Fibroblast of lung (primary cell): ENCODE results near the gene CELF3. TPM values are rescaled to one million over a fixed set of nuclear protein-coding genes. Genes with fewer than 3 reads are reported as not detected.
"Not testable (repeated sequence)": the region's sequence is repeated elsewhere in the genome, so short reads cannot be mapped to it uniquely, and the experiment has no call there.

Experiments
- DNase-seq, 2 donors: peaks; one replicate each; pipeline versions ENCODE4 v3.0.0 to v3.0.0-alpha.2; 2010; ENCODE audit warnings: low read depth in 2 of 2
- H2AFZ ChIP-seq: 2 replicates; pipeline ENCODE4 v1.5.1; 2012; ENCODE audit warnings: low read length, control low read depth, inconsistent platforms
- H3K27ac ChIP-seq: 2 replicates; pipeline ENCODE4 v1.5.1; 2011; ENCODE audit warnings: low read length, control low read depth; ENCODE audit not compliant: insufficient read depth
- H3K27me3 ChIP-seq: 2 replicates; pipeline ENCODE4 v1.5.1; 2011; ENCODE audit warnings: mild to moderate bottlenecking, low read length; ENCODE audit not compliant: control insufficient read depth, insufficient read depth
- H3K36me3 ChIP-seq: 2 replicates; pipeline ENCODE4 v1.5.1; 2011; ENCODE audit warnings: low read length; ENCODE audit not compliant: control insufficient read depth, insufficient read depth
- H3K4me1 ChIP-seq: 2 replicates; pipeline ENCODE4 v1.5.1; 2011; ENCODE audit warnings: low read length; ENCODE audit not compliant: control insufficient read depth, insufficient read depth; ENCODE audit errors: extremely low read depth
- H3K4me2 ChIP-seq: 2 replicates; pipeline ENCODE4 v1.5.1; 2011; ENCODE audit warnings: low read length, control low read depth; ENCODE audit not compliant: insufficient read depth; ENCODE audit errors: extremely low read depth
- H3K4me3 ChIP-seq, 4 experiments: fragments of 200-600 bp in 1 of 4; sonication (generic) in 1 of 4; replicated peaks in 1 of 4; 2 replicates each; pipeline ENCODE4 v1.5.1; 2011 to 2016; ENCODE audit warnings: low read length in 4 of 4, low read depth in 3 of 4, mild to moderate bottlenecking in 3 of 4, control low read depth in 2 of 4, inconsistent platforms in 1 of 4, mixed read lengths in 1 of 4; ENCODE audit not compliant: insufficient read depth in 1 of 4; ENCODE audit errors: control extremely low read depth in 1 of 4
- H3K79me2 ChIP-seq: 2 replicates; pipeline ENCODE4 v1.5.1; 2012; ENCODE audit warnings: mild to moderate bottlenecking, low read length, inconsistent platforms; ENCODE audit not compliant: control insufficient read depth, insufficient read depth
- H3K9ac ChIP-seq: 2 replicates; pipeline ENCODE4 v1.5.1; 2011; ENCODE audit warnings: mild to moderate bottlenecking, low read length, control low read depth; ENCODE audit not compliant: insufficient read depth
- H3K9me3 ChIP-seq: 2 replicates; pipeline ENCODE4 v1.5.1; 2012; ENCODE audit warnings: low read depth, low read length; ENCODE audit not compliant: control insufficient read depth, insufficient read depth
- H4K20me1 ChIP-seq: 2 replicates; pipeline ENCODE4 v1.5.1; 2011; ENCODE audit warnings: low read length; ENCODE audit not compliant: control insufficient read depth, insufficient read depth; ENCODE audit errors: extremely low read depth
- EZH2 ChIP-seq: IDR thresholded peaks from 2 replicates; pipeline ENCODE4 v1.5.1; 2012; ENCODE audit warnings: low read length, control low read depth, mild to moderate bottlenecking; ENCODE audit errors: missing control alignments
- polyA plus RNA-seq, 2 donors: library from polyadenylated mRNA; depleted of rRNA in 1 of 2; stranded (reverse) in 1 of 2; unstranded in 1 of 2; fragments of >200 nt; gene quantifications; 2 replicates each; pipeline ENCODE4 v1.2.1, GENCODE V29; 2011 to 2012; ENCODE audit warnings: missing spikeins in 1 of 2
- total RNA-seq: library from RNA; depleted of rRNA; stranded (reverse); fragments of >200 nt; gene quantifications from 2 replicates; pipeline ENCODE4 v1.2.1, GENCODE V29; 2014
- TF ChIP-seq, protein P1 (sequence below), 2 donors: IDR thresholded peaks in 1 of 2; conservative IDR thresholded peaks in 1 of 2; 1 replicate in 1 of 2; 2 replicates in 1 of 2; pipeline ENCODE4 v1.5.1; 2011 to 2012; ENCODE audit warnings: low read length in 2 of 2, control low read depth in 1 of 2, inconsistent platforms in 1 of 2, low read depth in 1 of 2, mild to moderate bottlenecking in 1 of 2

Gene CELF3
- total and polyA plus RNA-seq, 2 donors (not counting 1 experiment from before 2014, with no cell fraction given), result not detected

DNA sequence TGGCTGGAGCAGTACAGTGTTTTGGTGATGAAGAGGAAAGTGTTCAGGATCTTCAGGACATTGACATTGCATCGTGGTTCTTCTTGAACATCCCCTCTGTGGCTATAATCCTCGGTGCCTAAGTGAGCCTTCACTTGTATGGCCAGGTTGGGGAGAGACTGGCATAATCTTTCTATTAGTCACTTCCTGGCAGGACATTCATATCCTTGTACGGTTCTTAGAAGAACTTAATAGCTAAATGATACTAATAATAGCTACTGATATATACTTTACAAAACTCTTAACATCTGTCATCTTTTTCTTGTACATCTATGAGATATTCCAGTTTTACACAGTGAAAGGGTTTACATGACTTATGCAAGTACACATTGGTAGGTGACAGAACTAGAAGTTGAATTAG, 35.8 kb downstream of the CELF3 start:
- peak overlapping the region; percentile 11 for H3K4me2 ChIP-seq
- H3K4me3 ChIP-seq, result no peak overlapping the region
- no peaks in the 10 kb centered on the region for H3K36me3 ChIP-seq

DNA sequence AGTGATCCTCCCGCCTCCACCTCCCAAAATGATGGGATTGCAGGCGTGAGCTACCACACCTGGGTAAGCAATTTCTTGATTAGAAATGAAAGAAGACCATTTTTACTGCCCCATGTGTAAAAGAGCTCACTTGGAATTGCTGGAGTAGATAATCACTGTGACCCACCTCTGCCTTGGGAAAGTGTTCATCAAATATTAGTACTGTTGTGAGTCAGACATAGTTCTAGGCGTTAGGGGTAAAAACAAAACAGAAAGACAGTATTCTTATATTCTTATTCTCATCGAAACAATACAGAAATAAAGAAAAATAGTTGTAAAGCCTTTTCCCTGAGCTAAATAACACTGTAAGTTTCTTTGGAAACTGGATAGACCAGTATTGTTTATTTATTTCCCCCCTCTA, 36.2 kb downstream of the CELF3 start:
- Histone ChIP-seq H3K27ac (no peak overlapping the region), H3K36me3 (no peaks in the 10 kb centered on the region), H3K4me3 (no peak overlapping the region), H3K79me2 (no peaks in the 10 kb centered on the region), H3K4me2 (no peak overlapping the region), H4K20me1 (no peaks in the 10 kb centered on the region), H3K9ac (no peak overlapping the region), H3K4me1 (no peaks in the 10 kb centered on the region), H3K9me3 (no peaks in the 10 kb centered on the region), H2AFZ (no peak overlapping the region), H3K27me3 (no peaks in the 10 kb centered on the region)
- TF ChIP-seq, protein P1, sequence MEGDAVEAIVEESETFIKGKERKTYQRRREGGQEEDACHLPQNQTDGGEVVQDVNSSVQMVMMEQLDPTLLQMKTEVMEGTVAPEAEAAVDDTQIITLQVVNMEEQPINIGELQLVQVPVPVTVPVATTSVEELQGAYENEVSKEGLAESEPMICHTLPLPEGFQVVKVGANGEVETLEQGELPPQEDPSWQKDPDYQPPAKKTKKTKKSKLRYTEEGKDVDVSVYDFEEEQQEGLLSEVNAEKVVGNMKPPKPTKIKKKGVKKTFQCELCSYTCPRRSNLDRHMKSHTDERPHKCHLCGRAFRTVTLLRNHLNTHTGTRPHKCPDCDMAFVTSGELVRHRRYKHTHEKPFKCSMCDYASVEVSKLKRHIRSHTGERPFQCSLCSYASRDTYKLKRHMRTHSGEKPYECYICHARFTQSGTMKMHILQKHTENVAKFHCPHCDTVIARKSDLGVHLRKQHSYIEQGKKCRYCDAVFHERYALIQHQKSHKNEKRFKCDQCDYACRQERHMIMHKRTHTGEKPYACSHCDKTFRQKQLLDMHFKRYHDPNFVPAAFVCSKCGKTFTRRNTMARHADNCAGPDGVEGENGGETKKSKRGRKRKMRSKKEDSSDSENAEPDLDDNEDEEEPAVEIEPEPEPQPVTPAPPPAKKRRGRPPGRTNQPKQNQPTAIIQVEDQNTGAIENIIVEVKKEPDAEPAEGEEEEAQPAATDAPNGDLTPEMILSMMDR (conservative IDR thresholded peaks at IDR 0.05 in 1 of 2, IDR thresholded peaks at IDR 0.05 in 1 of 2; ENCODE audit: low read depth in 1 of 2, low read length in 2 of 2), result no peak
- TF ChIP-seq EZH2, result no peak
- peak in 1 of 2 donors; percentile 59 for DNase-seq

More for the DNA sequence above, 35.8 kb downstream of the CELF3 start:
- no peak for TF ChIP-seq EZH2
- TF ChIP-seq, protein P1 (conservative IDR thresholded peaks at IDR 0.05 in 1 of 2, IDR thresholded peaks at IDR 0.05 in 1 of 2; ENCODE audit: low read depth in 1 of 2, low read length in 2 of 2), result no peak
- H3K9me3 ChIP-seq, result no peaks in the 10 kb centered on the region
- no peaks in the 10 kb centered on the region for H3K27me3 ChIP-seq
- H3K27ac ChIP-seq, result no peak overlapping the region
- H2AFZ ChIP-seq, result no peak overlapping the region
- H3K4me1 ChIP-seq, result no peaks in the 10 kb centered on the region
- no peaks in the 10 kb centered on the region for H4K20me1 ChIP-seq
- DNase-seq, result peak; percentile 82 to 94
- no peaks in the 10 kb centered on the region for H3K79me2 ChIP-seq
- H3K9ac ChIP-seq, result no peak overlapping the region

DNA sequence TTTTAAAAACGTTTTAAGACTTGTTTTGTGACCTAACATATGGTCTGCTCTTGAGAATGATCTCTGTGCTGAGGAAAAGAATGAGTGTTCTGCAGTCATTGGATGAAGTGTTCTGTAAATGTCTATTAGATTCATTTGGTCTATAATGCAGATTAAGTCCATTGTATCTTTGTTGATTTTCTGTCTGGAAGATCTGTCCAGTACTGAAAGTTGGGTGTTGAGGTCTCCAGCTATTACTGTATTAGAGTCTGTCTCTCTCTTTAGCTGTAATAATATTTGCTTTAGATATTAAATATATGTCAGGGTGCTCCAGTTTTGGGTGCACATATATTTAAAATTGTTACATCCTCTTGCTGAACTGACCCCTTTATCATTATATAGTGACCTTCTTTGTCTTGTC, 43.2 kb downstream of the CELF3 start:
- Histone ChIP-seq H3K79me2 (no peaks in the 10 kb centered on the region), H3K27ac (no peak overlapping the region), H4K20me1 (no peaks in the 10 kb centered on the region), H3K4me3 (no peak overlapping the region), H2AFZ (no peak overlapping the region), H3K4me1 (no peaks in the 10 kb centered on the region), H3K36me3 (no peaks in the 10 kb centered on the region), H3K9ac (no peak overlapping the region), H3K9me3 (no peaks in the 10 kb centered on the region), H3K27me3 (no peaks in the 10 kb centered on the region), H3K4me2 (no peak overlapping the region)
- DNase-seq, result no peak
- no peak for TF ChIP-seq EZH2
- TF ChIP-seq, protein P1 (conservative IDR thresholded peaks at IDR 0.05 in 1 of 2, IDR thresholded peaks at IDR 0.05 in 1 of 2; ENCODE audit: low read depth in 1 of 2, low read length in 2 of 2), result no peak

DNA sequence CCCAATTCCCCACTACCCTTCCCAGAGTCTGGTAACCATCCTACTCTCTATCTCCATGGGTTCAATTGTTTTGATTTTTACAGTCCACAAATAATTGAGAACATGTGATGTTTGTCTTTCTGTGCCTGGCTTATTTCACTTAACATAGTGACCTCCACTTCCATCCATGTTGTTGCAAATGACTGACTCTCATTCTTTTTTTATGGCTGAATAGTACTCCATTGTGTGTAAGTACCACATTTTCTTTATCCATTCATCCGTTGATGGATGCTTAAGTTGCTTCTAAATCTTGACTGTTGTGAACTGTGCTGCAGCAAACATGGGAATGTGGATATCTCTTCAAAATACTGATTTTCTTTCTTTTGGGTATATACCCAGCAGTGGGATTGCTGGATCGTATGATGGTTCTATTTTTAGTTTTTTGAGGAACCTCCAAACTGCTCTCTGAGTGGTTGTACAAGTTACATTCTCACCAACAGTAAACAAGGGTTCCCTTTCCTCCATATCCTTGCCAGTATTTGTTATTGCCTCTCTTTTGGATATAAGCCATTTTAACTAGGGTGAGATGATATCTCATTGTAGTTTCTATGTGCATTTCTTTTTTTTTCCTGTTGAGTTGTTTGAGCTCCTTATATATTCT, 46.4 kb downstream of the CELF3 start:
- H3K4me1 ChIP-seq, H4K20me1 ChIP-seq, H3K9me3 ChIP-seq, DNase-seq, H3K27me3 ChIP-seq, H2AFZ ChIP-seq, H3K9ac ChIP-seq, H3K27ac ChIP-seq, H3K4me3 ChIP-seq, H3K36me3 ChIP-seq, H3K79me2 ChIP-seq, H3K4me2 ChIP-seq: not testable (repeated sequence)
